Immature natural killer cell (primary cell): ENCODE measurements around the gene LUZP2. TPM values are rescaled to one million over a fixed set of nuclear protein-coding genes. Genes with fewer than 3 reads are reported as not detected.

ENCODE experiments used
- DNase-seq, 3 donors: peaks; one replicate each; pipeline ENCODE4 v3.0.0; 2022; ENCODE audit warnings: mixed read lengths in 1 of 3
- H3K27ac Mint-ChIP-seq, 6 donors: one replicate each; pipeline ENCODE4 v1.8.0; 2020; ENCODE audit warnings: mixed read lengths in 6 of 6, mild to moderate bottlenecking in 5 of 6, inconsistent platforms in 4 of 6, moderate library complexity in 3 of 6
- H3K27me3 Mint-ChIP-seq, 3 donors: one replicate each; pipeline ENCODE4 v1.8.0; 2020 to 2021; ENCODE audit warnings: low read depth in 3 of 3, mild to moderate bottlenecking in 3 of 3, mixed read lengths in 3 of 3, moderate library complexity in 3 of 3, inconsistent platforms in 1 of 3
- H3K36me3 Mint-ChIP-seq, 3 donors: one replicate each; pipeline ENCODE4 v1.8.0; 2020; ENCODE audit warnings: mixed read lengths in 3 of 3, inconsistent platforms in 2 of 3, mild to moderate bottlenecking in 2 of 3
- H3K4me1 Mint-ChIP-seq, 2 donors: one replicate each; pipeline ENCODE4 v1.8.0; 2020; ENCODE audit warnings: inconsistent platforms in 2 of 2, mild to moderate bottlenecking in 2 of 2, mixed read lengths in 2 of 2, moderate library complexity in 1 of 2
- H3K4me3 Mint-ChIP-seq, 5 donors: one replicate each; pipeline ENCODE4 v1.8.0; 2020; ENCODE audit warnings: mild to moderate bottlenecking in 5 of 5, mixed read lengths in 5 of 5, inconsistent platforms in 3 of 5, moderate library complexity in 3 of 5
- H3K9me3 Mint-ChIP-seq, 6 donors: one replicate each; pipeline ENCODE4 v1.8.0; 2020; ENCODE audit warnings: mild to moderate bottlenecking in 6 of 6, mixed read lengths in 6 of 6, inconsistent platforms in 4 of 6, moderate library complexity in 3 of 6
- polyA plus RNA-seq, 3 donors: library from polyadenylated mRNA; unstranded; fragments of 300-500 nt; fragmentation: Illumina TruSeq; gene quantifications; one replicate each; pipeline ENCODE4 v1.2.3, GENCODE V29; 2021

Gene LUZP2
- polyA plus RNA-seq, 3 donors from 2014 or later: not detected

DNA sequence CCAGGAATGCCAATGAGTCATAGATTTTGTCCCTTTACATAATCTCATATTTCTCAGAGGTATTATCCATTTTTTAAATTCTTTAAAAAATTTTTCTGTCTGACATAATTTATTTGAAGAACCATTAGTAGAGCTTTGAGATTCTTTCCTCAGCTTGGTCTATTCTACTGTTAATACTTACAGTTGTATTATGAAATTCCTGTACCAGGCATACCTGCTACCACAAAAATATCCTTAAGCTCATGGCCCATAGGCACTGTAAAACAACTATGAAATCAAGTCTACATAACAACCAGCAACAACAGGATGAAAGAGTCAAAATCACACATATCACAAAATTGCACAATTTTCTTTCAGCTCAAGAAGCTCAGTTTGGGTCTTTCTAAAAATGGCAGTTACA lies 541.3 kb downstream of the LUZP2 start:
- Mint-ChIP-seq H3K4me1 (no peaks in the 10 kb centered on the region), H3K4me3 (no peak overlapping the region), H3K27me3 (peaks cover 0 to 3% (median 0%) of the 10 kb centered on the region in 3 donors), H3K36me3 (no peaks in the 10 kb centered on the region), H3K27ac (no peak overlapping the region), H3K9me3 (peaks cover 6 to 50% (median 10%) of the 10 kb centered on the region in 6 donors)
- no peak for DNase-seq

DNA sequence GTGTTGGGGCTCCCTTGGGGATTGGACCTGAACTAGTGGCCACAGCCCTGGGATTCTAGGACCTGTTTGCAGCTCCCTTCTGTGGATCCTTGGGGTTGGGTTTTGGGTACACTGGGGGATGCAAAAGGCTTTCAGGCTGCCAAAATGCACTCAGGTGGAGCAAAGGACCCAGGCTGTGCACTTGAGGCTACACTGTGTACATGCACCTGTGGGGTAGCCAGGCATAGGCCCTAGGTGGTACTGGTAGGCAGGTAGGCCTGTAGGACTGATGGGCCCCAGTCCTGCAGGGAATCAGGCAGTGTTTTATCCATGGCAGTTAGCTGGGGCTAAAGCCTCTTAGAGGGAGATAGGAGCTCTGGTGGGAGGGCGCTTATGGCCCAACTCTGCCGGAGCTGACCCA lies 542.3 kb downstream of the LUZP2 start:
- Mint-ChIP-seq H3K4me1 (no peaks in the 10 kb centered on the region), H3K27me3 (peaks cover 0 to 3% (median 0%) of the 10 kb centered on the region in 3 donors), H3K4me3 (no peak overlapping the region), H3K27ac (no peak overlapping the region), H3K9me3 (peaks cover 6 to 50% (median 10%) of the 10 kb centered on the region in 6 donors), H3K36me3 (no peaks in the 10 kb centered on the region)
- DNase-seq: no peak

DNA sequence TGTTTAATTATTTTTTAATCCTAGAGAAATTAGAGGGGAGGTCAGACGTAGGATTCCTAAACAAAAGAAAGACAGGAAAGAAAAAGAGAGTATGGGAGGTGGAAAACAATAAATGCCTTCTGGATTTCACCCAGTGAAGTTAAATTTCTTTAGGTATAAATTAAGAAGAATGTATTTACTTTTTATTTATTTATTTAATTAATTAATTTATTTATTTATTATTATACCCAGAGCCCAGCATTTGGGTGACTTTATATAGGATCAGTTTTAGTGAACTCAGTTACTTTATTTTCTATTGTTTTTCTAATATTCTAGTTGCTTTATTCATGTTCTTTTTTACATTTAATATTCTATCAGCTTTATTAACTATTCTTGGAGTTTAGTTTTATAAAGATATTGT lies 551.8 kb downstream of the LUZP2 start:
- Mint-ChIP-seq H3K9me3 (peaks cover 0 to 35% (median 9%) of the 10 kb centered on the region in 6 donors), H3K4me3 (no peak overlapping the region), H3K27me3 (peaks cover 0 to 1% (median 0%) of the 10 kb centered on the region in 3 donors), H3K4me1 (no peaks in the 10 kb centered on the region), H3K27ac (no peak overlapping the region), H3K36me3 (no peaks in the 10 kb centered on the region)
- no peak for DNase-seq

- DNase-seq: no peak
- Mint-ChIP-seq H3K4me1 (no peaks in the 10 kb centered on the region), H3K9me3 (peaks cover under 1 to 37% (median 9%) of the 10 kb centered on the region in 6 donors), H3K36me3 (no peaks in the 10 kb centered on the region), H3K4me3 (no peak overlapping the region), H3K27ac (no peak overlapping the region), H3K27me3 (no peaks in the 10 kb centered on the region)
Measured at GRCh38 chr11:25052844-25053243, 556.0 kb downstream of the LUZP2 start.

GRCh38 chr11:25057861-25058260 lies 561.0 kb downstream of the LUZP2 start:
- no peaks in the 10 kb centered on the region for H3K36me3 Mint-ChIP-seq
- no peak overlapping the region for H3K27ac Mint-ChIP-seq
- H3K4me3 Mint-ChIP-seq: no peak overlapping the region
- peaks cover 2 to 23% (median 8%) of the 10 kb centered on the region in 6 donors for H3K9me3 Mint-ChIP-seq
- H3K27me3 Mint-ChIP-seq: peaks cover 0 to 1% (median 0%) of the 10 kb centered on the region in 3 donors
- H3K4me1 Mint-ChIP-seq: no peaks in the 10 kb centered on the region
- no peak for DNase-seq

DNA sequence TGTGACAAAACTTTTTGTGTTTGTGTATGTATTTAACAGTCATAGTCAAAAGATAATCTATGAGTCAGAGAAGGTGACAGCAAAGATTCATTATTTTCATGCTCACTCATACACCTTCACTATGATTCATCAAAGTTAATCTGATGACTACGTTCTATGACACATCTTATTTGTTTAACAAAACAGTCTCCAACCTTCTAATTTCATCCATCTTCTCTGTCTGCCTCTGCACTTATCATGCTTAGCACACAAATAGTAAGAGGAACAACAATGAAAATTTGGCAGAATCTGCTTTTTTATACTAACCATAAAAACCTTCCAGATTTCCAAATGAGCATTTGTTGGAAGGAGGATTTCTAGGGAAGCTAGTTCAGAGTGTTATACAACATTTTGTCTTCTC lies 568.9 kb downstream of the LUZP2 start:
- DNase-seq: no peak
- Mint-ChIP-seq H3K4me1 (no peaks in the 10 kb centered on the region), H3K27me3 (peaks cover 0 to 1% (median 0%) of the 10 kb centered on the region in 3 donors), H3K4me3 (no peak overlapping the region), H3K27ac (no peak overlapping the region), H3K9me3 (peaks cover 3 to 29% (median 11%) of the 10 kb centered on the region in 6 donors), H3K36me3 (no peaks in the 10 kb centered on the region)

- Mint-ChIP-seq H3K27ac (no peak overlapping the region), H3K4me3 (no peak overlapping the region), H3K36me3 (no peaks in the 10 kb centered on the region), H3K9me3 (peaks cover 3 to 26% (median 9%) of the 10 kb centered on the region in 6 donors), H3K27me3 (peaks cover 0 to 3% (median 0%) of the 10 kb centered on the region in 3 donors), H3K4me1 (no peaks in the 10 kb centered on the region)
- DNase-seq: no peak
Measured at GRCh38 chr11:25066706-25067105, 569.9 kb downstream of the LUZP2 start.

GRCh38 chr11:25068451-25068850 lies 571.6 kb downstream of the LUZP2 start:
- H3K4me3 Mint-ChIP-seq: no peak overlapping the region
- H3K36me3 Mint-ChIP-seq: no peaks in the 10 kb centered on the region
- no peak overlapping the region for H3K27ac Mint-ChIP-seq
- H3K4me1 Mint-ChIP-seq: no peaks in the 10 kb centered on the region
- H3K27me3 Mint-ChIP-seq: peaks cover 0 to 3% (median 0%) of the 10 kb centered on the region in 3 donors
- H3K9me3 Mint-ChIP-seq: peaks cover 3 to 26% (median 9%) of the 10 kb centered on the region in 6 donors
- no peak for DNase-seq

DNA sequence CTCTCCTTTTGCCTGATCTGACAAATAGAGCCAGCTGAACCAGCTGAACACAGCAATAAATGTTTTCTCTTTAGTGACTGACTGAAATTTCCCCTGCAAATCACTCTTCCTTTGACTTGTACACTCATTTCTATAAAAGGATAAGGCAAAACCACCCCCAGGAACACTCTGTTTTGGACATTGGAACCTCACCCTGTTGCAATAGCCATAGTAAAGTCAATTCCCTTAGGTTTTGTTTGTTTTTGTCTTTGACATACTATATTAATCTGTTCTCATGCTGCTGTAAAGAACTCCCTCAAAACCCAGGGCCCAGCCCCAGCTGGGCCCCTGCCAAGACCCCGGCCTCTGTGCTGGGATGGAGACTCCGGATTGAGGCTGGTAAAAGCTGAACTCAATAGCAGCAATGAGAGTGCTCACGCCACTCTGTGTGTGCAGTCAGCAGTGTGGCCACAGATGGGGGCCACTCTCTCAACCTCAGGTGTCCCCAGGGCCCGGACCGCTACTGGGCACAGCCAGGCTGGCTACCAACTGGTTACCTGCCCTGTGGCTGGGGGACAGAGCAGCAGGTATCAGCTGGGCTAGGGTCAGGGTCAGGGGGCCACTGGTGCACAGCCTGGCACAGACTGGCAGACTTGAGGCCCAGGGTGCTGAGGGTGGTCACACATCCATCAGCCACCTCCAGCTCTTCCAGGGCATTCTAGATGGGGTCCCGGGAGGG lies 597.4 kb downstream of the LUZP2 start:
- H3K4me1 Mint-ChIP-seq: no peaks in the 10 kb centered on the region
- no peak for DNase-seq
- peaks cover 0 to 15% (median 1%) of the 10 kb centered on the region in 6 donors for H3K9me3 Mint-ChIP-seq
- no peak overlapping the region for H3K4me3 Mint-ChIP-seq
- no peaks in the 10 kb centered on the region for H3K36me3 Mint-ChIP-seq
- H3K27me3 Mint-ChIP-seq: no peaks in the 10 kb centered on the region
- no peak overlapping the region for H3K27ac Mint-ChIP-seq

- no peak for DNase-seq
- Mint-ChIP-seq H3K27ac (no peak overlapping the region), H3K4me1 (no peaks in the 10 kb centered on the region), H3K36me3 (peaks cover 0 to 2% (median 0%) of the 10 kb centered on the region in 3 donors), H3K9me3 (peaks cover 0 to 41% (median 9%) of the 10 kb centered on the region in 6 donors), H3K4me3 (no peak overlapping the region), H3K27me3 (no peaks in the 10 kb centered on the region)
Measured at GRCh38 chr11:25119416-25119815, 622.6 kb downstream of the LUZP2 start.
